Activated CD4-positive, alpha-beta T cell treated with anti-CD3 and anti-CD28 coated beads for 36 hours (primary cell): Measurements from ENCODE around the gene TENM4. TPM values are rescaled to one million over a fixed set of nuclear protein-coding genes. Genes with fewer than 3 reads are reported as not detected.
A peak's percentile ranks its signal among the peaks of the same experiment; 100 is the strongest.

Experiments used
- ATAC-seq: fragments of 200-7000 bp; cut with Tn5 transposase; one replicate; pipeline ENCODE4 v1.10.0; 2021; ENCODE audit warnings: mild to moderate bottlenecking, moderate library complexity
- CTCF ChIA-PET: fragments of 350-600 bp; sonication (Branson Sonifier 250); formaldehyde crosslinking; loops from one replicate; lab custom pipeline; 2021; ENCODE audit warnings: antibody characterized with exemption; lab: Charles Lee
- POLR2A ChIA-PET: fragments of 350-600 bp; sonication (Branson Sonifier 250); formaldehyde crosslinking; loops from one replicate; lab custom pipeline; 2021; ENCODE audit warnings: antibody characterized with exemption, inconsistent platforms; lab: Charles Lee
- DNase-seq: peaks from one replicate; pipeline ENCODE4 v3.0.0-alpha.2; 2020
- H3K27ac Mint-ChIP-seq: one replicate; pipeline ENCODE4 v1.8.0; 2021; ENCODE audit warnings: mixed read lengths
- H3K27me3 Mint-ChIP-seq: one replicate; pipeline ENCODE4 v1.8.0; 2021; ENCODE audit warnings: mixed read lengths
- H3K36me3 Mint-ChIP-seq: one replicate; pipeline ENCODE4 v1.8.0; 2021; ENCODE audit warnings: low read depth, mixed read lengths
- H3K4me1 Mint-ChIP-seq: one replicate; pipeline ENCODE4 v1.8.0; 2021; ENCODE audit warnings: mixed read lengths
- H3K4me3 Mint-ChIP-seq: one replicate; pipeline ENCODE4 v1.8.0; 2021; ENCODE audit warnings: mild to moderate bottlenecking, moderate library complexity, mixed read lengths
- H3K9me3 Mint-ChIP-seq: one replicate; pipeline ENCODE4 v1.8.0; 2021; ENCODE audit warnings: low read depth, mixed read lengths
- intact Hi-C, 2 experiments: fragments of 100-400 bp; cut with DNase I in 1 of 2; cut with micrococcal nuclease in 1 of 2; formaldehyde crosslinking; loops; one replicate each; pipeline versions ENCODE4 v1.14.2 to v1.15.1; 2022 to 2024; cut with DNase I, micrococcal nuclease
- total RNA-seq, 2 experiments: library from RNA; stranded (reverse); gene quantifications; one replicate each; pipeline ENCODE4 v1.2.3, GENCODE V29; 2021

The TENM4 gene
- total RNA-seq, 2 experiments from 2014 or later: not detected

DNA sequence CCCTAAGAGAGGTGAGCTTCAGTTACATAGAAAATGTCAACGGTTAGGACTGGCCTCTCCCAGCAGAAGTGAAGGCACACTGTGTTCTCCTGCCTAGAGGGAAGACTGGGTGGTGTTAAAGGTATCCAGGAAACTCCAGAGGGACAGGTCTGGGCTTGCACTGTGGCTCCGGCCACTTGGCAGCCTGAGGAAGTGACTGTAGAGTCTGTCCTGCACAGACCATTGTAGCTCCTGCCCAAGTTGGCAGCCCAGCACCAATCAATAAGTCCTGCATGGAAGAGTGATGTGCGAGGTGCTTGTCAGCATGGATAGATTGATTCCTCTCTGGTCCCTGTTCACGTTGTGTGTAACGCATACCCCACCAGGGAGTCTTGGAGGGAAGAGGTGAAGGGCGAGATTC is 284.8 kb downstream of the TENM4 start:
- ChIA-PET CTCF (no interaction called here), POLR2A (no interaction called here)

DNA sequence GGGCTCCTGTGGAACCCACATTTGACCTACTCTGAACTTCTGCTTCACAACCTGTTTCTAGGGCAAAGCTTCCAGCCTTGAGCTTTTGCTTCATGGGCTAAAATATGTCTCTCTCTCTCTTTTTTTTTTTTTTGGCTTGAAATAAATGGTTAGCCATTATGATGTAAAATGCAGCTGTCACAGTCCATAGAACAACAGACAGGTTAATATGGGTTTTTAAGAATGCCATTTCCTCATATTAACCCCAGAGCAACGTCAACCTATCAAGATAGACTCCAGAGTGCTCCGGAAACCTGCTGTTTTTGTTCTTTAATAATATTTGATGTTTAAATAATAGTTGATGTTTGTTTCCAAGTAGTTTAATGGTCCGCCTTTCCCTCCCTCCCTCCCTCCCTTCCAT is 285.6 kb downstream of the TENM4 start:
- POLR2A ChIA-PET: no interaction called here
- DNase-seq: no peak
- no peak overlapping the region for H3K4me3 Mint-ChIP-seq
- H3K27ac Mint-ChIP-seq: no peak overlapping the region
- CTCF ChIA-PET: interaction anchor here (1.0 kb wide), 1 partner anchor 20 kb away, joined by 3 read pairs; no protein-coding TSS in a partner anchor
- no peak for ATAC-seq
- no peaks in the 10 kb centered on the region for H3K4me1 Mint-ChIP-seq
- H3K9me3 Mint-ChIP-seq: no peaks in the 10 kb centered on the region
- H3K27me3 Mint-ChIP-seq: peaks cover 5% of the 10 kb centered on the region
- intact Hi-C loops: no loop called here
- H3K36me3 Mint-ChIP-seq: no peaks in the 10 kb centered on the region

More for the DNA sequence above, 284.8 kb downstream of the TENM4 start:
- ATAC-seq (no peak), DNase-seq (no peak)
- intact Hi-C loops: no loop called here
- H3K9me3 Mint-ChIP-seq: no peaks in the 10 kb centered on the region
- no peak overlapping the region for H3K27ac Mint-ChIP-seq
- no peaks in the 10 kb centered on the region for H3K36me3 Mint-ChIP-seq
- H3K4me1 Mint-ChIP-seq: no peaks in the 10 kb centered on the region
- H3K27me3 Mint-ChIP-seq: peaks cover 6% of the 10 kb centered on the region
- no peak overlapping the region for H3K4me3 Mint-ChIP-seq

DNA sequence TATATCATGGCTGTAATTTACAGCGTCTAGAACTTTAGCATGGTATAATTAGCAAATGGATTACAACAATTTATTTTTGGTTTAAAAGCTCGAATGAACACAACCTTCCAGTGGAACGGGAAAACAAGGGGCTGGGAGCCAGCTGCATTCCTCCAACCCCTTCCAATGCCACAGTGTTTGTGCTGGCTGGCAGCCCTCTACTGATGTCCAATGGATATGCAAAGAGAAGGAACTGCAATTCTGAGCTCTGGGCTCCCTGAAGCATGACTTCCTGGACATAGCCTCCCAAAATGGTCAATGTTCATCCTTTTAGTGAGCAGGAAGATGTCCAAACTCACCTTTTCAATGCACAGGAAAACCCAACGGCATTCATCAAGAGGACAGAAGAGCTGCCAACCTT is 288.3 kb downstream of the TENM4 start:
- no peaks in the 10 kb centered on the region for H3K4me1 Mint-ChIP-seq
- CTCF ChIA-PET: no interaction called here
- no peaks in the 10 kb centered on the region for H3K27me3 Mint-ChIP-seq
- POLR2A ChIA-PET: no interaction called here
- H3K27ac Mint-ChIP-seq: no peak overlapping the region
- no peaks in the 10 kb centered on the region for H3K9me3 Mint-ChIP-seq
- no peaks in the 10 kb centered on the region for H3K36me3 Mint-ChIP-seq
- no peak for ATAC-seq
- H3K4me3 Mint-ChIP-seq: no peak overlapping the region
- intact Hi-C loops: no loop called here
- no peak for DNase-seq

DNA sequence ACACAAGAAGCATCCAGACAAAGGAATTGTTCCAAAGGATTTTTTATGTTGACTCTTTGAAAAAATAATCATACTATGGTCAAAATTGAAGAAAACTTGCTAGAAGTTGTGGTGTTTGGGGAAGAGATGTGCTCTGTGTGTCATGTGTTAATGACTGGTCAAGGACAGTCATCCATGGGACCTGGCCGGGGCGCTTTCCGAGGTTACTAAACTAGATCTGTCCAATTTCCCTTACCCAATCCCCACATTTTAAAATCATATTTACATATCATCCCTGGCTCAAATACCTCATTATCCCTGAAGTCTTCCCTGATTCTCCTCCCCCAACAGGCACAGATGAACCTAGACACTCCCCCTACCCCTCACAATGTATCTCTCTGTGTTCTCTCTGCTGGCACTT is 289.4 kb downstream of the TENM4 start:
- ChIA-PET POLR2A (no interaction called here), CTCF (no interaction called here)
- H3K4me1 Mint-ChIP-seq: no peaks in the 10 kb centered on the region

DNA sequence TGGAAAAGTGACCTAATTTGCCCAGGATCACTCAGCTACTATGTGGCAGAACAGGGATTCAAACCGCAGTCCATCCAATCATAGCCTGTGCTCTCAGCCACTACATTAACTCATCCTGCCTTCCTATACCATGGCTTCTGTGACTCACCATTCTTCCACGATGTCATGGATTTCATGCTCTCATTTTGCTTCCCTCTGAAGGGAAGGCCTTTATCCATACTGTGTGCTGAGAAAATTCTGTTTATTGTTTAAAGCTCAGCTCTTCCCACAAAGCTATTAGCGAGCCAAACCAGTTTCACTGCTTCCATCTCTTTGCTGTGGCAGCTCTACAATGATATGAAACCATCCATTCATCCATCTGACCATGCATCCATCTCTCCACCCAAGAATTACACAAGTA is 289.9 kb downstream of the TENM4 start:
- H3K9me3 Mint-ChIP-seq: no peaks in the 10 kb centered on the region
- no peaks in the 10 kb centered on the region for H3K4me1 Mint-ChIP-seq
- H3K36me3 Mint-ChIP-seq: no peaks in the 10 kb centered on the region
- no peak overlapping the region for H3K4me3 Mint-ChIP-seq
- no peak overlapping the region for H3K27ac Mint-ChIP-seq
- DNase-seq: no peak
- ChIA-PET POLR2A (no interaction called here), CTCF (no interaction called here)
- intact Hi-C loops: no loop called here
- no peak for ATAC-seq
- no peaks in the 10 kb centered on the region for H3K27me3 Mint-ChIP-seq

More for the DNA sequence above, 289.4 kb downstream of the TENM4 start:
- H3K9me3 Mint-ChIP-seq: no peaks in the 10 kb centered on the region
- H3K4me3 Mint-ChIP-seq: no peak overlapping the region
- no peak overlapping the region for H3K27ac Mint-ChIP-seq
- intact Hi-C loops: no loop called here
- H3K27me3 Mint-ChIP-seq: no peaks in the 10 kb centered on the region
- H3K36me3 Mint-ChIP-seq: no peaks in the 10 kb centered on the region
- no peak for DNase-seq
- no peak for ATAC-seq

DNA sequence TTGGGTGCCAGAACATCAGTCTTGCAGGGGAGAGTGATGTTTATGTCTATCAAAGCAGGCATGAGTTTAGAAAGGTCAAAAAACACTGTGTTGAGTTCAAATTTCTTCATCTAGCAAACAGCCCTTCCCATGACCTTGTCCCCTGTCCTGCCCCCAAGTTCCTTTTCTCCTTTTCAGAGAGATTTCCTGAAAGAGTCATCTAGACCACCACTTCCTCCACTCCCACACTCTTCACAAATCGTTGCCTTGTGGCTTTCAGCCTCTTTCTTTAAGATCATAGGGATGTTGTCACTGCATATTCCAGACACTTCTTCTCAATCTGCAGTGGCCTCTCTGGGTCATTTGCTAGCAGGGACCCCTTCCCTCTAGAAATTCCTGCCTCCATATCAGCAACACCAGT is 290.5 kb downstream of the TENM4 start:
- no peak overlapping the region for H3K4me3 Mint-ChIP-seq
- H3K27ac Mint-ChIP-seq: no peak overlapping the region
- intact Hi-C loops: no loop called here

DNA sequence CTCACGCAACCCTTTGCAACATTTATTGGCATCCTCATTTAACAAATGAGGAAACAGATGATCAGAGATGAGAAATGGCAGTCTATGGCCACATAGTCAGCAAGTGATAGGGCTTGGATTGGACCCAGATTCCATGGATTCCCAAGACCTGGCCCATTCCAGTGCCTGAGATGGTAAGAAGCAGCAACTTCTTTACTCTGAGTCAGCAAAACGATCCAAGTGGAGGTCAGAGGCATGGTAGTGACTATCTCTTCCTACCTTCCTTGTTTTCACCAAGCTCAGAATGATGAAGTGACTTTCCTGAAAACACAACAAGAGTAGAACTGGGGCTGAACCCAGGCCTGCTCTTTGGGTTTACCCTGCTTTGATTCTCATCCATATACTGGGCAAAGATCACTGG is 293.1 kb downstream of the TENM4 start:
- Mint-ChIP-seq H3K4me1 (no peaks in the 10 kb centered on the region), H3K27ac (no peak overlapping the region), H3K4me3 (no peak overlapping the region), H3K36me3 (no peaks in the 10 kb centered on the region), H3K27me3 (no peaks in the 10 kb centered on the region), H3K9me3 (peaks cover 1% of the 10 kb centered on the region)
- DNase-seq: no peak
- POLR2A ChIA-PET: no interaction called here
- CTCF ChIA-PET: no interaction called here
- intact Hi-C loops: no loop called here
- no peak for ATAC-seq

More for the DNA sequence above, 290.5 kb downstream of the TENM4 start:
- CTCF ChIA-PET: no interaction called here
- POLR2A ChIA-PET: no interaction called here
- Mint-ChIP-seq H3K36me3 (no peaks in the 10 kb centered on the region), H3K4me1 (no peaks in the 10 kb centered on the region), H3K27me3 (no peaks in the 10 kb centered on the region), H3K9me3 (no peaks in the 10 kb centered on the region)
- ATAC-seq (no peak), DNase-seq (no peak)

DNA sequence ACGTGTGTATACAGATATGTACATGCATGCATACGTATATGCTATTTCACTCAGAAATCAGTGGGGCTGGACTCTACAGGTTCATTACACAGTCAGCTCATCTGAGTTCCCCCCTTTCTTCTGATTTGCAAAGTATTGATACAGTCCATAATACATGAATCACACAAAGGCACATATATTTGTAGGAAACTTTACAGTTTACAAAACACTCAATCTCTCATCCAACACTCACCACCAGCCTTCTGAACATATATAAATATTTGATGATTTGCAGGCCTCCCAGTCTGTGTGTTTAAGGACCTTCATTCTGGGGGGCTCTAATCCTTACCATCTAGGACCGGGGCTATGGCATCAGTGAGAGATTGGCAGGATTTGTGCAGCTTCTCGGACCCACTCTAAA is 293.8 kb downstream of the TENM4 start:
- no peaks in the 10 kb centered on the region for H3K27me3 Mint-ChIP-seq
- no peaks in the 10 kb centered on the region for H3K36me3 Mint-ChIP-seq
- CTCF ChIA-PET: no interaction called here
- H3K27ac Mint-ChIP-seq: no peak overlapping the region
- ATAC-seq (no peak), DNase-seq (no peak)
- no peak overlapping the region for H3K4me3 Mint-ChIP-seq
- POLR2A ChIA-PET: no interaction called here
- peaks cover 5% of the 10 kb centered on the region for H3K9me3 Mint-ChIP-seq
- intact Hi-C loops: no loop called here
- no peaks in the 10 kb centered on the region for H3K4me1 Mint-ChIP-seq

DNA sequence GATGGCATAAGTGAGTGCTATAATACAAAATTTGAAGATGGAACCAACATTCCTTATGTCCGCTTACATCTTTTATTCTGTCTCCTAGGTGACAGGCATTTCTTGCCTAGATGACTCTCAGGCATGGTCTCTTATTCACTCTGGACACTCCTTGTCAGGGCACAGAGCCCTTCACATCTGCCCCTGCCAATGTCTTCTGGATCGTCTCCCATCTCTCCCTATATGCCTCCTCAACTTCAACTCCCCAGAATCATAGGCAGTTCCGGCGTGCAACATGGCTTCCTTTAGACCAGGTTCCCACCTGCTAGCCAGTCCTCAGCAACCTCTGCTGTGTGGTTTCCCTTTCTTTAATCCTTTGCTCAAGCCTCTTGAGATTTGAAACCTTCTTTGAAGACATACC is 300.9 kb downstream of the TENM4 start:
- DNase-seq (peak; percentile 8), ATAC-seq (peak; percentile 39)
- intact Hi-C loops: no loop called here
- H3K9me3 Mint-ChIP-seq: peaks cover 5% of the 10 kb centered on the region
- ChIA-PET POLR2A (no interaction called here), CTCF (no interaction called here)
- no peaks in the 10 kb centered on the region for H3K4me1 Mint-ChIP-seq
- H3K36me3 Mint-ChIP-seq: no peaks in the 10 kb centered on the region
- H3K4me3 Mint-ChIP-seq: no peak overlapping the region
- no peak overlapping the region for H3K27ac Mint-ChIP-seq
- peaks cover 2% of the 10 kb centered on the region for H3K27me3 Mint-ChIP-seq

DNA sequence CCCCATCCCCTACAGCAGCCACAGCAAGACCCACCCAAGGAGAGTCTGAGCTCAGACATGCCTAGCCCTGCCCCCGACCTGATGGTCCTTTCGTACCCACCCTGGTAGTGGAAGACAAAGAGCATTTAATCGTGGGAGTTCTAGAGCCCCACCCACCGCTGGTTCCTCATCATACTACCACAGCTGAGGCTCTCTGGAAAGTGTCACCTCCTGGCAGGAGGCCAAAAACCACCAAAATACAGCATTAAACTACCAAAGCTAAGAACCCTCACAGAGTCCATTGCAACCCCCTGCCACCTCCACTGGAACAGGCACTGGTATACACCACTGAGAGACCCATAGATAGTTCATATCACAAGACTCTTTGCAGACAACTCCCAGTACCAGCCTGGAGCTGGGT is 311.1 kb downstream of the TENM4 start:
- CTCF ChIA-PET: interaction anchor here (0.6 kb wide), 2 partner anchors 166 to 200 kb away, joined by 3 read pairs; no protein-coding TSS in a partner anchor
- intact Hi-C loops: no loop called here
- Mint-ChIP-seq H3K27me3 (peaks cover 5% of the 10 kb centered on the region), H3K36me3 (no peaks in the 10 kb centered on the region), H3K27ac (no peak overlapping the region), H3K9me3 (peaks cover 16% of the 10 kb centered on the region), H3K4me1 (no peaks in the 10 kb centered on the region), H3K4me3 (no peak overlapping the region)
- POLR2A ChIA-PET: no interaction called here
- DNase-seq: no peak
- ATAC-seq: no peak

DNA sequence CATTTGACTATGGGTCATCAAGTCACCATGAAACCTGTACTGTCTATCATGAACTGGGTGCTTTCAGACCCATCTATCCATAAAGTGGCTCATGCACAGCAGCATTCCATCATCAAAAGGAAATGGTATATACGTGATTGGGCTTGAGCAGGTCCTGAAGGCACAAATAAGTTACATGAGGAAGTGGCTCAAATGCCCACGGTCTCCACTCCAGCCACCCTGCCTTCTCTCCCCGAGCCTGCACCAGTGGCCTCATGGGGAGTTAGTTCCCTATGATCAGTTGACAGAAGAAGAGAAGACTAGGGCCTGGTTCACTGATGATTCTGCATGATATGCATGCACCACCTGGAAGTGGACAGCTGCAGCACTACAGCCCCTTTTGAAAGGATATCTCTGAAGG is 312.5 kb downstream of the TENM4 start:
- no peak overlapping the region for H3K27ac Mint-ChIP-seq
- ChIA-PET CTCF (no interaction called here), POLR2A (no interaction called here)
- ATAC-seq (no peak), DNase-seq (no peak)
- peaks cover 16% of the 10 kb centered on the region for H3K9me3 Mint-ChIP-seq
- H3K4me3 Mint-ChIP-seq: no peak overlapping the region
- no peaks in the 10 kb centered on the region for H3K4me1 Mint-ChIP-seq
- H3K27me3 Mint-ChIP-seq: peaks cover 5% of the 10 kb centered on the region
- intact Hi-C loops: no loop called here
- no peaks in the 10 kb centered on the region for H3K36me3 Mint-ChIP-seq

DNA sequence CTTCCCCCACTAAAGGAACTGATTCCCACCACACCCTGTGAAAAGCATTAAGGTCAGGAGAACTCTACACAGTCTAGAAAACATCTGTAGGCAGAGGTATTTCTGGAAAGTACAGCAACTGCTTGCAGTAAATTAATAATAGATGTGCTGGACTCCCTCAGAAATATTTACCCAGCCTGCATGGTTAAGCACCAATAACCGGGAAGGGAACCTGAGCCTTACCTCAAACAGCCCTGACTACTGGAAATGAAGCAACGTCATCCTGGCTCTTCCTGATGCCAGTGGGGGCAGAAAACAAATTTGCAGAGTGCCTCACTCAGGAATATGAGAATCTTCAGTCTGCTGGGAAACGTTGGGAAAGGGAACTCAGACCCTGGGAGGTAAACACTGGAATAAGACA is 318.1 kb downstream of the TENM4 start:
- DNase-seq (no peak), ATAC-seq (no peak)
- H3K4me1 Mint-ChIP-seq: no peaks in the 10 kb centered on the region
- H3K9me3 Mint-ChIP-seq: peaks cover 14% of the 10 kb centered on the region
- H3K4me3 Mint-ChIP-seq: no peak overlapping the region
- CTCF ChIA-PET: no interaction called here
- intact Hi-C loops: no loop called here
- H3K36me3 Mint-ChIP-seq: no peaks in the 10 kb centered on the region
- peaks cover 2% of the 10 kb centered on the region for H3K27me3 Mint-ChIP-seq
- POLR2A ChIA-PET: no interaction called here
- H3K27ac Mint-ChIP-seq: no peak overlapping the region

DNA sequence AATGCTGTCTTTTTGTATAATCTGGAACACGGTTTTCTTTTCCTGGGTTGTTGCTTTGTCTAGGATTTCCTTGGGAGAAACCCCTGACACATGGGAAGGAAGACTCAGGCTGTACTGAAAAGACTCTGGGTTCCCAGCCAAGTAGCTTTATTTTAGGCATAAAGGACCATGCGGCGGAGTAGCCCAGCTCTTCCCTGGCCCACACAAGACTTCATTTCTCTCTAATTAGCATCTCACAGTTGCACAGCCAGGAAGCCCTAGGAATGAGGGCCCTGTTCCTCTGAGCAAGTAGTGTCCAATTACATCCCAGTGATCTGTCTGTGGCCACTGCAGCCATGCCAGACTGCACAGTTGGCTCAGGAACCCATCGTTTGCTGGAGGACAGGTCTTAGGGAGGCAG is 319.5 kb downstream of the TENM4 start:
- CTCF ChIA-PET: interaction anchor here (0.7 kb wide), 1 partner anchor 53 kb away, joined by 3 read pairs; no protein-coding TSS in a partner anchor
- peaks cover 5% of the 10 kb centered on the region for H3K27me3 Mint-ChIP-seq
- H3K27ac Mint-ChIP-seq: no peak overlapping the region
- peaks cover 8% of the 10 kb centered on the region for H3K9me3 Mint-ChIP-seq
- DNase-seq (no peak), ATAC-seq (no peak)
- intact Hi-C loops: no loop called here
- no peaks in the 10 kb centered on the region for H3K36me3 Mint-ChIP-seq
- no peak overlapping the region for H3K4me3 Mint-ChIP-seq
- no peaks in the 10 kb centered on the region for H3K4me1 Mint-ChIP-seq
- POLR2A ChIA-PET: no interaction called here
